H9 (cell line): Measurements from ENCODE around the gene FBXO24. TPM values are rescaled to one million over a fixed set of nuclear protein-coding genes. Genes with fewer than 3 reads are reported as not detected.
A peak's percentile ranks its signal among the peaks of the same experiment; 100 is the strongest.

Source experiments
- DNase-seq: peaks from one replicate; pipeline ENCODE4 v3.0.0-alpha.2; 2017
- H2AFZ ChIP-seq: one replicate; pipeline ENCODE4 v1.6.1; 2013; ENCODE audit warnings: mild to moderate bottlenecking, low read length, control low read depth, moderate library complexity
- H2AK5ac ChIP-seq: 2 replicates; pipeline ENCODE4 v1.6.1; 2013; ENCODE audit warnings: low read length, control low read depth, mixed read lengths; ENCODE audit not compliant: insufficient read length
- H2BK120ac ChIP-seq: one replicate; pipeline ENCODE4 v1.6.1; 2013; ENCODE audit warnings: low read depth, mild to moderate bottlenecking, low read length, control low read depth, inconsistent platforms; ENCODE audit not compliant: poor library complexity, severe bottlenecking
- H2BK12ac ChIP-seq: 2 replicates; pipeline ENCODE4 v1.6.1; 2013; ENCODE audit warnings: low read length, control low read depth, mixed read lengths, low read depth; ENCODE audit not compliant: insufficient read length
- H2BK15ac ChIP-seq: 2 replicates; pipeline ENCODE4 v1.6.1; 2013; ENCODE audit warnings: low read depth, low read length, control low read depth
- H2BK20ac ChIP-seq: one replicate; pipeline ENCODE4 v1.6.1; 2013; ENCODE audit warnings: low read depth, mild to moderate bottlenecking, low read length, control low read depth, inconsistent platforms; ENCODE audit not compliant: poor library complexity, severe bottlenecking
- H2BK5ac ChIP-seq: 2 replicates; pipeline ENCODE4 v1.6.1; 2013; ENCODE audit warnings: low read length, control low read depth, mixed read lengths; ENCODE audit not compliant: insufficient read length
- H3K14ac ChIP-seq: 2 replicates; pipeline ENCODE4 v1.6.1; 2013; ENCODE audit warnings: low read length, control low read depth; ENCODE audit not compliant: insufficient read depth
- H3K18ac ChIP-seq: 2 replicates; pipeline ENCODE4 v1.6.1; 2013; ENCODE audit warnings: low read depth, mild to moderate bottlenecking, mixed read lengths, low read length, control low read depth; ENCODE audit not compliant: insufficient read length
- H3K23ac ChIP-seq: 2 replicates; pipeline ENCODE4 v1.6.1; 2013; ENCODE audit warnings: low read length, control low read depth, mixed read lengths, low read depth; ENCODE audit not compliant: insufficient read length
- H3K23me2 ChIP-seq: 2 replicates; pipeline ENCODE4 v1.6.1; 2013; ENCODE audit warnings: low read depth, mild to moderate bottlenecking, mixed read lengths, low read length, control low read depth; ENCODE audit not compliant: insufficient read length, poor library complexity, severe bottlenecking
- H3K27ac ChIP-seq: 2 replicates; pipeline ENCODE4 v1.5.1; 2013; ENCODE audit warnings: low read length, control low read depth, mixed read lengths, low read depth; ENCODE audit not compliant: insufficient read length
- H3K27me3 ChIP-seq: 2 replicates; pipeline ENCODE4 v1.6.1; 2013; ENCODE audit warnings: low read length, control low read depth, inconsistent platforms; ENCODE audit not compliant: insufficient read depth
- H3K4ac ChIP-seq: 2 replicates; pipeline ENCODE4 v1.6.1; 2013; ENCODE audit warnings: low read depth, mild to moderate bottlenecking, control low read depth, inconsistent platforms, low read length, moderate library complexity
- H3K4me1 ChIP-seq: 2 replicates; pipeline ENCODE4 v1.6.1; 2013; ENCODE audit warnings: low read length, control low read depth, inconsistent platforms; ENCODE audit not compliant: insufficient read depth
- H3K4me2 ChIP-seq: 2 replicates; pipeline ENCODE4 v1.6.1; 2013; ENCODE audit warnings: low read length, control low read depth, mixed read lengths; ENCODE audit not compliant: insufficient read length, insufficient read depth
- H3K56ac ChIP-seq: 2 replicates; pipeline ENCODE4 v1.6.1; 2013; ENCODE audit warnings: low read depth, mild to moderate bottlenecking, mixed read lengths, low read length, control low read depth; ENCODE audit not compliant: insufficient read length
- H3K79me1 ChIP-seq: 2 replicates; pipeline ENCODE4 v1.6.1; 2013; ENCODE audit warnings: low read depth, mild to moderate bottlenecking, moderate library complexity, low read length, control low read depth, inconsistent platforms; ENCODE audit not compliant: insufficient read depth, poor library complexity, severe bottlenecking
- H3K79me2 ChIP-seq: 2 replicates; pipeline ENCODE4 v1.6.1; 2013; ENCODE audit warnings: low read length, control low read depth, inconsistent platforms; ENCODE audit not compliant: insufficient read depth
- H3K9ac ChIP-seq: 2 replicates; pipeline ENCODE4 v1.6.1; 2013; ENCODE audit warnings: low read length, control low read depth, mixed read lengths; ENCODE audit not compliant: insufficient read length; ENCODE audit errors: extremely low read depth
- H3K9me3 ChIP-seq: one replicate; pipeline ENCODE4 v1.6.1; 2013; ENCODE audit warnings: low read depth, low read length, inconsistent platforms; ENCODE audit not compliant: control insufficient read depth
- H3T11ph ChIP-seq: one replicate; pipeline ENCODE4 v1.6.1; 2013; ENCODE audit warnings: mild to moderate bottlenecking, low read length, control low read depth, inconsistent platforms
- H4K20me1 ChIP-seq: one replicate; pipeline ENCODE4 v1.6.1; 2013; ENCODE audit not compliant: control insufficient read depth, insufficient read length, insufficient read depth
- H4K5ac ChIP-seq: 2 replicates; pipeline ENCODE4 v1.6.1; 2013; ENCODE audit warnings: low read depth, mild to moderate bottlenecking, mixed read lengths, low read length, control low read depth; ENCODE audit not compliant: insufficient read length
- H4K8ac ChIP-seq: replicated peaks from 2 replicates; pipeline ENCODE4 v1.6.1; 2013; ENCODE audit warnings: low read length, control low read depth, mixed read lengths, low read depth; ENCODE audit not compliant: insufficient read length
- H4K91ac ChIP-seq: 2 replicates; pipeline ENCODE4 v1.6.1; 2013; ENCODE audit warnings: low read depth, mild to moderate bottlenecking, moderate library complexity, mixed read lengths, low read length, control low read depth; ENCODE audit not compliant: insufficient read length
- H3K27ac Mint-ChIP-seq, 3 experiments: 2 replicates in 2 of 3; 3 replicates in 1 of 3; pipeline ENCODE4 v1.8.0; 2020 to 2021; ENCODE audit warnings: mixed read lengths in 3 of 3, mild to moderate bottlenecking in 1 of 3, moderate library complexity in 1 of 3
- H3K27me3 Mint-ChIP-seq: 2 replicates; pipeline ENCODE4 v1.8.0; 2021; ENCODE audit warnings: low read depth, mild to moderate bottlenecking, moderate library complexity, mixed read lengths
- H3K36me3 Mint-ChIP-seq, 3 experiments: 2 replicates in 2 of 3; 3 replicates in 1 of 3; pipeline ENCODE4 v1.8.0; 2020 to 2021; ENCODE audit warnings: low read depth in 3 of 3, mixed read lengths in 3 of 3; ENCODE audit not compliant: insufficient read depth in 1 of 3
- H3K4me1 Mint-ChIP-seq, 2 experiments: 2 replicates each; pipeline ENCODE4 v1.8.0; 2020; ENCODE audit warnings: mixed read lengths in 2 of 2
- H3K4me3 Mint-ChIP-seq, 2 experiments: 2 replicates in 1 of 2; 3 replicates in 1 of 2; pipeline ENCODE4 v1.8.0; 2020 to 2021; ENCODE audit warnings: mild to moderate bottlenecking in 2 of 2, mixed read lengths in 2 of 2, moderate library complexity in 1 of 2
- H3K9me3 Mint-ChIP-seq, 2 experiments: 2 replicates in 1 of 2; 3 replicates in 1 of 2; pipeline ENCODE4 v1.8.0; 2020; ENCODE audit warnings: mild to moderate bottlenecking in 2 of 2, mixed read lengths in 2 of 2, moderate library complexity in 1 of 2
- CTCF ChIP-seq: fragments of 200-600 bp; sonication (generic); conservative IDR thresholded peaks from 3 replicates; pipeline ENCODE4 v1.8.0; 2021; ENCODE audit warnings: antibody characterized with exemption, mild to moderate bottlenecking
- WGBS: extraction: QIAGEN DNeasy Blood & Tissue Kit; methylation state at CpG from one replicate; pipeline ENCODE4 v1.1.7; 2013; ENCODE audit warnings: missing lambda C conversion rate, low lambda C conversion rate, mixed read lengths; ENCODE audit not compliant: insufficient read length; ENCODE audit errors: extremely low coverage; 5-methylcytosine and 5-hydroxymethylcytosine counted together
- total RNA-seq: library from RNA; stranded (reverse); gene quantifications from 2 replicates; pipeline ENCODE4 v1.2.1, GENCODE V29; 2021

Gene FBXO24
- total RNA-seq, 1 experiment from 2014 or later = 0.85 TPM

- H2BK20ac ChIP-seq = no peak overlapping the region
- H3K23me2 ChIP-seq = peaks cover 9% of the 10 kb centered on the region
- no peaks in the 10 kb centered on the region for H3K79me1 ChIP-seq
- H2BK5ac ChIP-seq = no peak overlapping the region
- H4K20me1 ChIP-seq = no peaks in the 10 kb centered on the region
- H3K9ac ChIP-seq = no peak overlapping the region
- H2AK5ac ChIP-seq = no peak overlapping the region
- H2AFZ ChIP-seq = no peak overlapping the region
- no peak overlapping the region for H4K5ac ChIP-seq
- H3K27ac Mint-ChIP-seq = no peak overlapping the region
- DNase-seq = peak; percentile 38
- H2BK15ac ChIP-seq = 0 out of 2 replicates have a peak overlapping the region, but pooled peaks have one; percentile 25
- H3K27me3 Mint-ChIP-seq = peaks cover 5% of the 10 kb centered on the region
- H2BK12ac ChIP-seq = no peak overlapping the region
- peaks cover 0 to 2% of the 10 kb centered on the region in 2 experiments; a peak in 1 of 5 replicates for H3K9me3 Mint-ChIP-seq
- TF ChIP-seq CTCF = no peak
- no peak overlapping the region for H3K18ac ChIP-seq
- H3K56ac ChIP-seq = no peak overlapping the region
- WGBS = no CpG with 5 or more reads among the region's 12 CpGs
- no peak overlapping the region for H3K27ac ChIP-seq
- no peak overlapping the region for H2BK120ac ChIP-seq
- H3T11ph ChIP-seq = no peak overlapping the region
- peaks cover 30 to 39% of the 10 kb centered on the region in 2 experiments for H3K4me1 Mint-ChIP-seq
- H3K23ac ChIP-seq = no peak overlapping the region
- H3K4ac ChIP-seq = no peak overlapping the region
- no peaks in the 10 kb centered on the region for H3K79me2 ChIP-seq
- H4K91ac ChIP-seq = no peak overlapping the region
- H4K8ac ChIP-seq = no peak overlapping the region
- H3K4me2 ChIP-seq = no peak overlapping the region
- no peaks in the 10 kb centered on the region for H3K9me3 ChIP-seq
- H3K4me3 Mint-ChIP-seq = no peak overlapping the region; a peak in 1 of 5 replicates
- H3K27me3 ChIP-seq = no peaks in the 10 kb centered on the region
- H3K4me1 ChIP-seq = peaks cover 9% of the 10 kb centered on the region; the same call in 1 of the 2 replicates
- H3K14ac ChIP-seq = no peak overlapping the region
- H3K36me3 Mint-ChIP-seq = peaks cover 2 to 5% (median 4%) of the 10 kb centered on the region in 3 experiments; a peak in 3 of 7 replicates
These were observed 18.9 kb upstream of the FBXO24 start for GRCh38 chr7:100567031-100567730.
